Measurements from ENCODE around the gene CXCL10.
A peak's percentile ranks its signal among the peaks of the same experiment; 100 is the strongest.

CXCL10 gene

GRCh38 chr4:76023389-76023788, at the start of gene CXCL10:
Gene CXCL10 (minus strand): TSS chr4:76023497. CDS start chr4:76023431, 66 bp downstream.
- TF ChIP-seq CTCF (IDR thresholded peaks at IDR 0.05; ENCODE audit: low read depth, low read length, missing control alignments), result no peak
- H3K4me3 ChIP-seq (ENCODE audit: low read depth, low read length), result no peak within 1 kb of the TSS
- DNase-seq (ENCODE audit: low read depth), result no peak

DNA sequence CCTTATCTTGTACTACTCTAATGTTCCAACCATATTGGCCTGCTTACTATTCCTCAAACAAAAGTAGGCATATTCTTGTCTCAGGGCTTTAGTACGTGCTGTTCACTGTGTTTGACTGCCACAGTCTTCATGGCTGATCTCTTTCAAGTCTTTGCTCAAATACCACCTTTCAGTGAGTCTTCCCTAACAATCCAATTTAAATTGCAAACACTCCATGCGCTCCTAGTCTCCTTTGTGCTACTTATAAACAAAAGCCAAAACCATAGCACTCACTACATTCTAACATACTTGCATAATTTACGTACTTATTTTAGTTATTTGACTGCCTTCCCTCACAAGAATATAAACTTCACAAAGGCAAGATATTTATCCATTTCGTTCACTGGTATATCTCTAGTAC, 49.5 kb upstream of the CXCL10 start:
- no peak for TF ChIP-seq CTCF (IDR thresholded peaks at IDR 0.05; ENCODE audit: low read depth, low read length, missing control alignments)
- H3K4me3 ChIP-seq (ENCODE audit: low read depth, low read length), result no peak overlapping the region
- no peak for DNase-seq (ENCODE audit: low read depth)

DNA sequence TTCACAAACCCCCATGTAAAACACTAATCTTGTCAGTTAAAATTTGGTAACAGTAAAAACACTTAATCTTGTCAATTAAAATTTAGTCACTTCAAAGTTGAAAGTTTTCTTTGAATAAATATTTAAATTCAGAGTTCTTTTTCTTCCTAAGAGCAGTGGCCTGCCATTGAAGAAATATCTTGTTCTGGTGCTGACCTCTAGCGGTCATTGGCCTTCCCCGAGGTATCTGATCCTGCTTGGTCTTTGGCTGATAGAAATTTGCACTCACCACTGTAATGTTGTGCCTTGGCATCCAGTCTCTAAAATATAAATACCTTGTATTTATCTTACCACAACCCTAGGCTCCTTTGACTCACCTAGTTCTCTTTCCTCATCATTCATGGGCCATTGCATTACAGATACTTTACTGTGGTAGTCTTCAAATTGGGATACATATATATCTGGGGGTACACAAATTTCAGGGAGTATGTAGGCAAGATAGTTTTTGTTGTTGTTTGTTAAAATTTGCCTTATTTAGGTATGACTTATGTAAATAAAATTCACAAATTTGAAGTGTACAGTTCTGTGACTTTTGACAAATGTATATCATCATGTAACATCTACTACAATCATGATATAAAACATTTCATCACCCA, 44.5 kb upstream of the CXCL10 start:
- peak; percentile 78 for TF ChIP-seq CTCF (IDR thresholded peaks at IDR 0.05; ENCODE audit: low read depth, low read length, missing control alignments)
- H3K4me3 ChIP-seq (ENCODE audit: low read depth, low read length), result no peak overlapping the region
- peak; percentile 40 for DNase-seq (ENCODE audit: low read depth)

DNA sequence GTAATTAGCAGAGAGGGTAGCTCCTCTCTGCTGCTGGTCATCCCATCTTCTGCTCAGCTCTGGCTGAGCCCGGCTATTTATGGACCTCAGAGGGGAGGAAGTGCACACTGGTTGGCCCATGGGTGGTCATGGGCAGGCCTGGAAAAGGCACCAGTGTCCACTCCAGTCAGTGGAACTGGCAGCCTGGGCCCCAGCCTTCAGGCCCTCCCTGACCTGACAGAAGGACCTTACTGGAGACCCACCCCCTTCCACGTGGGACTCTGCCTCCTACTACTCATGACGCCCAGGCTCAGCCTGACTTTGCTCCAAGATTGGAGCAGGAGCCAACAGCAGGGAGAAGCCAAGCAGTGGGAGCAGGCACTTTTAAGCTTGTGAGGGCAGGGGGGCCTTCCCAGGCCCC, 43.2 kb upstream of the CXCL10 start:
- DNase-seq (ENCODE audit: low read depth), result no peak
- H3K4me3 ChIP-seq (ENCODE audit: low read depth, low read length), result no peak overlapping the region
- TF ChIP-seq CTCF (IDR thresholded peaks at IDR 0.05; ENCODE audit: low read depth, low read length, missing control alignments), result no peak

DNA sequence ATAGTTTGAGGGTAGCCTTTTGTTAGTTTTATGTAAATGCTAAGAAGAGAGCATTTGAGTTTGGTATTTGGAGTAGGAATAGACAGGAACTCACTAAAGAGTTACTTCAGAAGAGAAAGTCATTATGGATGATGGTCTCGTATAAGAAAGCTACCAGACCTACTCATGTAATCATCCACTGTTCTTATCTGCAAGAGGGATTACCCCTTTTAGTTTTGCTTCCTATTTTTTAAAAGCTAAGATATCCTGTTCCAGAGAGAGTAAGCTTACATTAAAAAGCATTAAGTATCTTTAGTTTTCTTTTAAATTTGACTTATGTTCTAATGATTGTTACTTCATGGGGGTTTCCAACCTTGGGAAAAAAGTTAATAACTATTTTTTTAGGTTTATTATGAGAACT, 38.7 kb upstream of the CXCL10 start:
- no peak overlapping the region for H3K4me3 ChIP-seq (ENCODE audit: low read depth, low read length)
- no peak for DNase-seq (ENCODE audit: low read depth)
- TF ChIP-seq CTCF (IDR thresholded peaks at IDR 0.05; ENCODE audit: low read depth, low read length, missing control alignments), result no peak

GRCh38 chr4:76061421-76061820, 38.1 kb upstream of the CXCL10 start:
- no peak for TF ChIP-seq CTCF (IDR thresholded peaks at IDR 0.05; ENCODE audit: low read depth, low read length, missing control alignments)
- DNase-seq (ENCODE audit: low read depth), result no peak
- no peak overlapping the region for H3K4me3 ChIP-seq (ENCODE audit: low read depth, low read length)

- no peak for TF ChIP-seq CTCF (IDR thresholded peaks at IDR 0.05; ENCODE audit: low read depth, low read length, missing control alignments)
- no peak overlapping the region for H3K4me3 ChIP-seq (ENCODE audit: low read depth, low read length)
- no peak for DNase-seq (ENCODE audit: low read depth)
These were observed 37.2 kb upstream of the CXCL10 start for GRCh38 chr4:76060506-76060905.
